K562 (cell line): ENCODE data around the gene PIEZO2. TPM values are rescaled to one million over a fixed set of nuclear protein-coding genes. Genes with fewer than 3 reads are reported as not detected.

Experiments
- ATAC-seq: fragments of 200-7000 bp; cut with Tn5 transposase; 3 replicates; pipeline ENCODE4 v1.9.1; 2020; ENCODE audit warnings: moderate library complexity
- BruUV-seq: library from RNA; stranded (reverse); fragments of 400-500 nt; replicated peaks from 2 replicates; lab custom pipeline; 2021; lab: Mats Ljungman, UMichigan
- CTCF ChIA-PET: fragments of 300-600 bp; formaldehyde crosslinking; extraction: SDS; loops from one replicate; lab custom pipeline; 2021; ENCODE audit warnings: low intra/inter-chr PET ratio; lab: Yijun Ruan, JAX
- POLR2A ChIA-PET: fragments of 300-600, 350-650 bp; sonication (Branson Sonifier 250); formaldehyde crosslinking; extraction: SDS; loops from one replicate; lab custom pipeline; 2021; ENCODE audit warnings: antibody characterized with exemption, inconsistent platforms; lab: Yijun Ruan, JAX
- DNase-seq, 4 experiments: peaks; one replicate each; pipeline versions ENCODE4 v3.0.0 to v3.0.0-alpha.2; 2011 to 2018; ENCODE audit warnings: low spot score in 3 of 4, mixed read lengths in 3 of 4; ENCODE audit errors: extremely low read depth in 1 of 4
- FAIRE-seq: peaks from 2 replicates; lab custom pipeline; 2011; peaks lifted over from hg19 to GRCh38; lab: Jason Lieb, UNC
- H2AFZ ChIP-seq: 2 replicates; pipeline ENCODE4 v1.6.0; 2011; ENCODE audit warnings: low read depth, low read length, control low read depth, inconsistent platforms
- H3K27ac ChIP-seq: fragments of 200-600 bp; 3 replicates; pipeline ENCODE4 v1.8.0; 2011; ENCODE audit warnings: low read depth, mild to moderate bottlenecking, control low read depth, inconsistent platforms, low read length, moderate library complexity, mixed read lengths; ENCODE audit errors: extremely low read depth
- H3K27me3 ChIP-seq, 2 experiments: fragments of 300-600 bp in 1 of 2; 2 replicates in 1 of 2; 3 replicates in 1 of 2; pipeline versions ENCODE4 v1.6.0 to v1.8.0; 2011; ENCODE audit warnings: inconsistent platforms in 2 of 2, low read length in 2 of 2, mild to moderate bottlenecking in 1 of 2, mixed read lengths in 1 of 2, moderate library complexity in 1 of 2; ENCODE audit not compliant: control insufficient read depth in 2 of 2, insufficient read depth in 2 of 2
- H3K36me3 ChIP-seq: fragments of 300-600 bp; 3 replicates; pipeline ENCODE4 v1.8.0; 2011; ENCODE audit warnings: mild to moderate bottlenecking, low read length, inconsistent platforms; ENCODE audit not compliant: control insufficient read depth, insufficient read depth
- H3K4me1 ChIP-seq, 2 experiments: fragments of 200-600 bp in 1 of 2; replicated peaks in 1 of 2; 2 replicates in 1 of 2; 3 replicates in 1 of 2; pipeline versions ENCODE4 v1.5.1 to v1.8.0; 2011; ENCODE audit warnings: inconsistent platforms in 2 of 2, low read length in 2 of 2, mild to moderate bottlenecking in 1 of 2, mixed read lengths in 1 of 2, moderate library complexity in 1 of 2; ENCODE audit not compliant: control insufficient read depth in 2 of 2, insufficient read depth in 2 of 2
- H3K4me2 ChIP-seq: 2 replicates; pipeline ENCODE4 v1.6.1; 2011; ENCODE audit warnings: low read length, control low read depth, inconsistent platforms, mixed read lengths; ENCODE audit not compliant: insufficient read depth
- H3K4me3 ChIP-seq: fragments of 200-600 bp; sonication (generic), shearing (Covaris generic); 2 replicates; pipeline ENCODE4 v1.5.1; 2016; ENCODE audit warnings: control low read depth, inconsistent platforms
- H3K79me2 ChIP-seq: fragments of 200-600 bp; 3 replicates; pipeline ENCODE4 v1.8.0; 2011; ENCODE audit warnings: low read length, inconsistent platforms; ENCODE audit not compliant: control insufficient read depth, insufficient read depth
- H3K9ac ChIP-seq, 2 experiments: 2 replicates each; pipeline versions ENCODE4 v1.6.0 to v1.6.1; 2011; ENCODE audit warnings: low read depth in 2 of 2, low read length in 2 of 2, control low read depth in 1 of 2, inconsistent platforms in 1 of 2, mild to moderate bottlenecking in 1 of 2, mixed read lengths in 1 of 2; ENCODE audit not compliant: insufficient read depth in 1 of 2
- H3K9me1 ChIP-seq: one replicate; pipeline ENCODE4 v1.6.0; 2011; ENCODE audit warnings: inconsistent platforms, mild to moderate bottlenecking, low read length, moderate library complexity; ENCODE audit not compliant: control insufficient read depth, insufficient read depth
- H3K9me3 ChIP-seq: replicated peaks from 2 replicates; pipeline ENCODE4 v1.5.1; 2011; ENCODE audit warnings: low read depth, low read length, inconsistent platforms; ENCODE audit not compliant: control insufficient read depth, insufficient read depth
- H4K20me1 ChIP-seq: replicated peaks from 2 replicates; pipeline ENCODE4 v1.6.1; 2011; ENCODE audit warnings: low read length, inconsistent platforms, mixed read lengths; ENCODE audit not compliant: control insufficient read depth, insufficient read depth
- ARHGAP35 ChIP-seq: fragments of 450-650 bp; IDR thresholded peaks from 2 replicates; pipeline ENCODE4 v1.6.1; 2018; ENCODE audit not compliant: partially characterized antibody
- KDM2B ChIP-seq: fragments of 250-450 bp; sonication (Bioruptor Pico); IDR thresholded peaks from 2 replicates; pipeline ENCODE4 v1.8.0; 2021; ENCODE audit warnings: mild to moderate bottlenecking, moderate library complexity
- MCM5 ChIP-seq: fragments of 450-650 bp; IDR thresholded peaks from 2 replicates; pipeline ENCODE4 v1.6.1; 2016; ENCODE audit warnings: low read depth
- MTF1 ChIP-seq: fragments of 250-450 bp; sonication (Bioruptor Pico); IDR thresholded peaks from 2 replicates; pipeline ENCODE4 v1.9.0; 2021; ENCODE audit warnings: moderate library complexity, mild to moderate bottlenecking, inconsistent platforms, borderline replicate concordance
- POU5F1 ChIP-seq: fragments of 150-350 bp; IDR thresholded peaks from 2 replicates; pipeline ENCODE4 v1.6.1; 2014; ENCODE audit warnings: borderline replicate concordance, low read length, low read depth, mild to moderate bottlenecking; ENCODE audit not compliant: partially characterized antibody
- RBM15 ChIP-seq: fragments of 200-400 bp; formaldehyde crosslinking; IDR thresholded peaks from 2 replicates; pipeline ENCODE4 v1.6.1; 2018; ENCODE audit warnings: mild to moderate bottlenecking, low read length, moderate library complexity; ENCODE audit not compliant: insufficient read depth
- TRIM24 ChIP-seq, 2 experiments: fragments of 450-650 bp; IDR thresholded peaks; 2 replicates each; pipeline ENCODE4 v1.6.1; 2016
- ZFX ChIP-seq: sonication (generic); formaldehyde crosslinking; IDR thresholded peaks from 2 replicates; pipeline ENCODE4 v1.8.0; 2022; ENCODE audit warnings: mild to moderate bottlenecking, missing genetic modification reagents, moderate library complexity
- ZNF764 ChIP-seq: fragments of 250-450 bp; sonication (Bioruptor Pico); IDR thresholded peaks from 2 replicates; pipeline ENCODE4 v1.4.0; 2020; ENCODE audit warnings: low read depth, mild to moderate bottlenecking, moderate library complexity
- ZSCAN29 ChIP-seq: fragments of 450-650 bp; IDR thresholded peaks from 2 replicates; pipeline ENCODE4 v1.6.1; 2017
- WGBS: fragments of 100-300 bp; shearing (Covaris generic); methylation state at CpG from one replicate; pipeline ENCODE4 v1.1.6; 2016; ENCODE audit warnings: low coverage, mixed read lengths; ENCODE audit not compliant: insufficient coverage; ENCODE audit errors: missing lambda C conversion rate; 5-methylcytosine and 5-hydroxymethylcytosine counted together
- in situ Hi-C: fragments of 300-500 bp; cut with MboI; formaldehyde crosslinking; loops from 4 replicates; pipeline ENCODE4 v1.15.0; 2018; ENCODE audit warnings: inconsistent platforms, mixed read lengths
- intact Hi-C: fragments of 100-400 bp; cut with micrococcal nuclease; formaldehyde crosslinking; loops from 2 replicates; pipeline ENCODE4 v1.14.2; 2022
- polyA plus RNA-seq, 8 experiments: library from polyadenylated mRNA; depleted of rRNA in 4 of 8; stranded (reverse) in 5 of 8; unstranded in 3 of 8; fragments of >200 nt; fragmentation: Nextera tagmentation in 2 of 8; fragmentation: Illumina TruSeq in 1 of 8; extraction: Ambion mirVana in 2 of 8; extraction: Trizol in 1 of 8; gene quantifications; 2 replicates each; pipeline versions ENCODE4 v1.2.1 to v1.2.3, GENCODE V29; 2011 to 2014; ENCODE audit warnings: inconsistent platforms in 1 of 8, missing spikeins in 1 of 8
- total RNA-seq, 7 experiments: library from RNA; depleted of rRNA in 6 of 7; stranded (reverse); fragments of >200 nt in 6 of 7; fragmentation: Illumina TruSeq in 2 of 7; extraction: Trizol in 2 of 7; gene quantifications; 2 replicates each; pipeline versions ENCODE4 v1.2.1 to v1.2.3, GENCODE V29; 2011 to 2021; ENCODE audit warnings: low replicate concordance in 1 of 7
- TF ChIP-seq, protein P1 (sequence below): sonication (generic); formaldehyde crosslinking; IDR thresholded peaks from 2 replicates; pipeline ENCODE4 v1.8.0; 2022; ENCODE audit warnings: mild to moderate bottlenecking, missing genetic modification reagents

Gene PIEZO2
- total and polyA plus RNA-seq, 9 of the 15 experiments (the other 6 are each of a cell fraction or from before 2014, with no cell fraction given), result 0.54 to 4.1 (median 2.0) TPM

GRCh38 chr18:11155034-11155759 is 5.8 kb upstream of the PIEZO2 start:
- no peaks in the 10 kb centered on the region for H3K36me3 ChIP-seq
- POLR2A ChIA-PET, result no interaction called here
- intact Hi-C loops (loop anchor here (2.0 kb wide), 1 partner anchor 302 kb away; no protein-coding TSS in a partner anchor), in situ Hi-C loops (no loop called here)
- CTCF ChIA-PET, result interaction anchor here (1.4 kb wide), 1 partner anchor 303 kb away, joined by 10 read pairs; no protein-coding TSS in a partner anchor
- ATAC-seq (no peak), FAIRE-seq (no peak), DNase-seq (no peak)
- H3K79me2 ChIP-seq, result no peaks in the 10 kb centered on the region
- H3K27ac ChIP-seq, result no peak overlapping the region
- no peak overlapping the region for H3K4me3 ChIP-seq
- no peaks in the 10 kb centered on the region for H4K20me1 ChIP-seq
- H3K9ac ChIP-seq, result no peak overlapping the region
- no peak overlapping the region for H2AFZ ChIP-seq
- TF ChIP-seq POU5F1, result no peak
- TF ChIP-seq ARHGAP35, result no peak
- TF ChIP-seq MTF1 (CRISPR knock-in tag), result no peak
- no peak for TF ChIP-seq ZSCAN29
- TF ChIP-seq, protein P1, sequence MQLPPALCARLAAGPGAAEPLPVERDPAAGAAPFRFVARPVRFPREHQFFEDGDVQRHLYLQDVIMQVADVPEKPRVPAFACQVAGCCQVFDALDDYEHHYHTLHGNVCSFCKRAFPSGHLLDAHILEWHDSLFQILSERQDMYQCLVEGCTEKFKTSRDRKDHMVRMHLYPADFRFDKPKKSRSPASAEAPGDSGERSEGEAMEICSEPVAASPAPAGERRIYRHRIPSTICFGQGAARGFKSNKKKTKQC (CRISPR knock-in tag), result no peak
- no peak for TF ChIP-seq RBM15
- TF ChIP-seq MCM5, result no peak
- no peak for TF ChIP-seq TRIM24 (IDR thresholded peaks at IDR 0.05)
- TF ChIP-seq ZNF764, result no peak
- TF ChIP-seq ZFX (CRISPR knock-in tag), result no peak
- no peak for TF ChIP-seq KDM2B (CRISPR knock-in tag)
- no peaks in the 10 kb centered on the region for H3K9me3 ChIP-seq
- under 1% methylated on average over 8 of the region's 8 CpGs for WGBS
- no peak overlapping the region for H3K4me2 ChIP-seq
- peaks cover 0 to 8% of the 10 kb centered on the region in 2 experiments; a peak in 2 of 5 replicates for H3K27me3 ChIP-seq
- no peaks in the 10 kb centered on the region for H3K4me1 ChIP-seq
- no peaks in the 10 kb centered on the region for H3K9me1 ChIP-seq
- BruUV-seq, result no TSS peak
